ENCODE data around the gene DNAJB13.

DNA sequence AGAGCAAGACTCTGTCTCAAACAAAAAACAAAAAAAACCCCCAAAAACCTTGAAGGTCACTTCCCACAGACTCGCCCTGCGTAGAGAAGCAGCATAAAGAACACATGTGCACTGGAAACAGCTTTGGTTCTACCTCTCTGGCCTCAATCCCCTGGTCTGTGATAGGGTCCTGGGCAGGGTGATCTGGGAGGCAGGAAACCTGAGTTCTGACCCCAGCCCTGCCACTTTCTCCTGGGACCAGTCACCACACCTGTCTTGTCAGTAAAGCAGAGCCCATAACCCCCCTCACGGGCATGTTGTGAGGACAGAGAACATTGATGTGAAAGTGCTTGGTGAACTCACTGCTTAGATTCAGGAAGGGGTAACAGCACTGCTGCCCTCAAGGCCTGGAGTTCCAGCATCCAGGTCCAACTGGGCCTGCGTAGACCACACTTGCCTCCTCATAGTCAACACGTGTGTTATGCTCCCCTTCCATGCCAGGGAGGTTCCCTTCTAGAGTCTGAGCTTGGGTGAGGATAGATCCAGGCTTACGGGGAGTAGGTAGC, 20.4 kb downstream of the DNAJB13 start:
- no peak for TF ChIP-seq POLR2A (IDR thresholded peaks at IDR 0.05)
- TF ChIP-seq, protein P1, sequence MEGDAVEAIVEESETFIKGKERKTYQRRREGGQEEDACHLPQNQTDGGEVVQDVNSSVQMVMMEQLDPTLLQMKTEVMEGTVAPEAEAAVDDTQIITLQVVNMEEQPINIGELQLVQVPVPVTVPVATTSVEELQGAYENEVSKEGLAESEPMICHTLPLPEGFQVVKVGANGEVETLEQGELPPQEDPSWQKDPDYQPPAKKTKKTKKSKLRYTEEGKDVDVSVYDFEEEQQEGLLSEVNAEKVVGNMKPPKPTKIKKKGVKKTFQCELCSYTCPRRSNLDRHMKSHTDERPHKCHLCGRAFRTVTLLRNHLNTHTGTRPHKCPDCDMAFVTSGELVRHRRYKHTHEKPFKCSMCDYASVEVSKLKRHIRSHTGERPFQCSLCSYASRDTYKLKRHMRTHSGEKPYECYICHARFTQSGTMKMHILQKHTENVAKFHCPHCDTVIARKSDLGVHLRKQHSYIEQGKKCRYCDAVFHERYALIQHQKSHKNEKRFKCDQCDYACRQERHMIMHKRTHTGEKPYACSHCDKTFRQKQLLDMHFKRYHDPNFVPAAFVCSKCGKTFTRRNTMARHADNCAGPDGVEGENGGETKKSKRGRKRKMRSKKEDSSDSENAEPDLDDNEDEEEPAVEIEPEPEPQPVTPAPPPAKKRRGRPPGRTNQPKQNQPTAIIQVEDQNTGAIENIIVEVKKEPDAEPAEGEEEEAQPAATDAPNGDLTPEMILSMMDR (IDR thresholded peaks at IDR 0.05): no peak

Data from gastroesophageal sphincter (tissue), 3 donors.